ENCODE measurements around the gene TMEM125.

DNA sequence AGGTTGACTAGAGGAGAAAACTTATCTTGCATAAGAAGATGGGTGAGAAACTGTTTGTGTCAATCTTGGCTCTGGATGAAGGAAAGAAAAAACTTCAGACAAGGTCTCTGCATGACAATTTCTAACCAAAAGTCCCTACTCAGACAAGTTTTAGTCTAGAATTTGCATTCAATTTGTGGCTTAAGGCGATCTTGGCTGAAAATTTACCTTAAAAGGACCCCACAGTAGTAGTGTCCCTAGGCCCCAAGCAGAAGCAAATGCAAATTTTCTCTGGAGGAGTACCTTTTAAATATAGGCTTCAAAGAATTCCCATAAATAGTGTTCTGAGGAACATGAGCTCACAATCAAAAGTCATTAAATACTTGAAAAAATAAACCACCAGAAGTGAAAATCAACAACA lies 17.6 kb upstream of the TMEM125 start:
- no peak for TF ChIP-seq ZBTB33 (IDR thresholded peaks at IDR 0.05)
- TF ChIP-seq, protein P1, sequence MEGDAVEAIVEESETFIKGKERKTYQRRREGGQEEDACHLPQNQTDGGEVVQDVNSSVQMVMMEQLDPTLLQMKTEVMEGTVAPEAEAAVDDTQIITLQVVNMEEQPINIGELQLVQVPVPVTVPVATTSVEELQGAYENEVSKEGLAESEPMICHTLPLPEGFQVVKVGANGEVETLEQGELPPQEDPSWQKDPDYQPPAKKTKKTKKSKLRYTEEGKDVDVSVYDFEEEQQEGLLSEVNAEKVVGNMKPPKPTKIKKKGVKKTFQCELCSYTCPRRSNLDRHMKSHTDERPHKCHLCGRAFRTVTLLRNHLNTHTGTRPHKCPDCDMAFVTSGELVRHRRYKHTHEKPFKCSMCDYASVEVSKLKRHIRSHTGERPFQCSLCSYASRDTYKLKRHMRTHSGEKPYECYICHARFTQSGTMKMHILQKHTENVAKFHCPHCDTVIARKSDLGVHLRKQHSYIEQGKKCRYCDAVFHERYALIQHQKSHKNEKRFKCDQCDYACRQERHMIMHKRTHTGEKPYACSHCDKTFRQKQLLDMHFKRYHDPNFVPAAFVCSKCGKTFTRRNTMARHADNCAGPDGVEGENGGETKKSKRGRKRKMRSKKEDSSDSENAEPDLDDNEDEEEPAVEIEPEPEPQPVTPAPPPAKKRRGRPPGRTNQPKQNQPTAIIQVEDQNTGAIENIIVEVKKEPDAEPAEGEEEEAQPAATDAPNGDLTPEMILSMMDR (IDR thresholded peaks at IDR 0.05 in 2 of 3, conservative IDR thresholded peaks at IDR 0.05 in 1 of 3; ENCODE audit: control insufficient read depth in 2 of 3, extremely low read depth in 1 of 3, insufficient read depth in 1 of 3, low read depth in 3 of 3, low read length in 3 of 3): no peak
- no peak for TF ChIP-seq CHD2 (IDR thresholded peaks at IDR 0.05; ENCODE audit: borderline replicate concordance, low read depth, low read length)
- TF ChIP-seq ZZZ3 (IDR thresholded peaks at IDR 0.05; ENCODE audit: control insufficient read depth, insufficient read length, low read depth): no peak
- TF ChIP-seq USF2 (IDR thresholded peaks at IDR 0.05; ENCODE audit: borderline replicate concordance, low read depth, low read length): no peak
- no peak for TF ChIP-seq PAX5 (IDR thresholded peaks at IDR 0.05; ENCODE audit: borderline replicate concordance, low read depth, low read length)
- TF ChIP-seq GABPA (IDR thresholded peaks at IDR 0.05; ENCODE audit: low read depth): no peak

Measured in GM12878 (cell line).